Measurements from ENCODE around the gene NCKAP5L.
"Not testable (repeated sequence)": the region's sequence is repeated elsewhere in the genome, so short reads cannot be mapped to it uniquely, and the experiment has no call there.

NCKAP5L gene

DNA sequence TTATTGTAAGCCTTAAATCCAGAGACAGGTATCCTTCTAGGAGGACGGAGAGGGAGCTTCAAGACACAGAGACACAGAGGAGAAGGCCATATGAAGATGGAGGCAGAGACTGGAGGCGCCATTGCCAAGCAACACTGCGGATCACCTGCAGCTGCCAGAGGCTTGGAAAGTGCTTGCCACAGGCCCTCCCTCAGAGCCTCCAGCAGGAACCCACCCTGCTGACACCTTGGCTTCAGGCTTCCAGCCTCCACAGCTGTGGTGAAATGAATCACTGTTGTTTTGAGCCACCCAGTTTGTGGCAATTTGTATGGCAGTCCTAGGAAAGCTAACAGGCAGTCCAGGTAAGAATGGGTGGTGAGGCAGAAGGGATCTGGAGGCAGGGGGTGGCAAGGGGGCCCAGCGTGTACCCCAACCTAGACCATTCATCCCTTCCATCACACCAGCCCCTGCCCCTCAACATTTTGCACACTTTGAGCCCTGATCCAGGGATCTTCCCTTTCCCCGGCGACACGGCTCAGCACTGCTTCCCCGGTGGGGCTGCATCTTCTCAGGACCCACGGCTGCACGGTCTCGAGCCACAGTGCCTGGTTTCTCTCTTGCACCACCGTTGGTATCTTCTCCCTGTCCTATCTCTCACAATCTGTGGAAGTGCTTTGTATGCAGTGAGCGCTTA is 37.0 kb upstream of the NCKAP5L start:
- DNase-seq: no peak

DNA sequence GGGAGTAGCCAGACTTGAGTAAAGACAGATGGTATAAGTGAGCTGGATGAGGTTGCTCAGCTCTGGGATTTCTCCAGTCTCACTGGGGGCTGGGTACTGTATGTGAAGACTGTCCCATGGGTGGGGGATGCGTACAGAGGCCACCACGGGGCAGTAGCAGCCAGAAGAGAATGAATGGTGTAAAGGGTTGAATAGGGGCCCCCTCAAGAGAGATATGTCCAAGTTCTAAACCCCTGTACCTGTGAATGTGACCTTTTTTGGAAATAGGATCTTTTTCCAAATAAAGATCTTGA is 36.5 kb upstream of the NCKAP5L start:
- no peak for DNase-seq

DNA sequence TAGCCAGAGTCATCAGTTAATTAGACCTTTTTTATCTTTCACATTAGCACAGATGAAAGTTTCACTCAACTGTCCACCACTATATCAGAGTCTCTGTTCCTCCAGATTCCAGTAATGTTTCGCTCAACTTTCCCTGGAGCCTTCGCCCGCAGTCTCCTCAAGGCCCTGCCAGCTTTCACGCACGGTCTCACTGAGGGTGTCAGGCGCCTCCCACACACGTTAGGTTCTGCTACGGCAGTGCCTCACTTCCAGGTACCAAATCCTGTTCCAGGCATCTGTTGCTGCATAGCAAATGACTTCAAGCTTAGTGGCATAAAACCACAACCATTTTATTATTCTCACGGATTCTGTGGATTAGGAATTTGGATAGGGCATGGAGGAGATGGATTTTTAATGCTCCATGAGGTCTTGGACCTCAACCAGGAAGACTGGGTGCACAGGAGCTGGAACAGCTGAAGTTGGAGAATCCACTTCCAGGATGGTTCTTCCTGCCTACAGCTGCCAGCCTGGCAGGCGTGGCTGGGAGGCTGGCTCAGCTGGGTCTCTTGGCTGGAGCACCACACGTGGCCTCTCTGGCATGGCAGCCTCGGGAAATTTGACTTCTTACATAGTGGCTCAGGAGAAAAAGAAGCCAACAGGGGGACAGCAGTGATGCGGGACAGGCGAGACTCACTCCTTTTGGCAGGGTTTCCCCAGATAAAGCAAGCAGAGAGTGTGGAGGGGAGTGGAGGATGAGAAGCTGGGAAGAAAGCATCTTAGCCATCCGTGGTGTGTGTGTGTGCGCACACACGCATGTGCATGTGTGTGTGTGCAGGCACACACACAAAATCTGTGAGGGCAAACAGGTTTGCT is 36.0 kb upstream of the NCKAP5L start:
- no peak for DNase-seq

DNA sequence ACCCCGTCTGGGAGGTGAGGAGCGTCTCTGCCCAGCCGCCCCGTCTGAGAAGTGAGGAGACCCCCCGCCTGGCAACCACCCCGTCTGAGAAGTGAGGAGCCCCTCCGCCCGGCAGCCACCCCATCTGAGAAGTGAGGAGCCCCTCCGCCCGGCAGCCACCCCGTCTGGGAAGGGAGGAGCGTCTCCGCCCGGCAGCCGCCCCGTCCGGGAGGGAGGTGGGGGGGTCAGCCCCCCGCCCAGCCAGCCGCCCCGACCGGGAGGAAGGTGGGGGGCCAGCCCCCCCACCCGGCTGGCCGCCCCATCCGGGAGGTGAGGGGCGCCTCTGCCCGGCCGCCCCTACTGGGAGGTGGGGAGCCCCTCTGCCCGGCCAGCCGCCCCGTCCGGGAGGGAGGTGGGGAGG is 32.7 kb upstream of the NCKAP5L start:
- DNase-seq: not testable (repeated sequence)

DNA sequence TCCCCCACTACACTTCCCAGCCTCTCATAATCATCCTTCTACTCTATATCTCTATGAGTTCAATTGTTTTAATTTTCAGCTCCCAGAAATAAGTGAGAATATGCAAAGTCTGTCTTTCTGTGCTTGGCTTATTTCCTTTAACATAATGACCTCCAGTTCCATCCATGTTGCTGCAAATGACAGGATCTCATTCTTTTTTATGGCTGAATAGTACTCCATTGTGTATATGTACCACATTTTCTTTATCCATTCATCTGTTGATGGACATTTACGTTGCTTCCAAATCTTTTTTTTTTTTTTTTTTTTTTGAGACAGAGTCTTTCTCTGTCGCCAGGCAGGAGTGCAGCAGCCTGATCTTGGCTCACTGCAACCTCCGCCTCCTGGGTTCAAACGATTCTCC is 27.7 kb upstream of the NCKAP5L start:
- not testable (repeated sequence) for DNase-seq

DNA sequence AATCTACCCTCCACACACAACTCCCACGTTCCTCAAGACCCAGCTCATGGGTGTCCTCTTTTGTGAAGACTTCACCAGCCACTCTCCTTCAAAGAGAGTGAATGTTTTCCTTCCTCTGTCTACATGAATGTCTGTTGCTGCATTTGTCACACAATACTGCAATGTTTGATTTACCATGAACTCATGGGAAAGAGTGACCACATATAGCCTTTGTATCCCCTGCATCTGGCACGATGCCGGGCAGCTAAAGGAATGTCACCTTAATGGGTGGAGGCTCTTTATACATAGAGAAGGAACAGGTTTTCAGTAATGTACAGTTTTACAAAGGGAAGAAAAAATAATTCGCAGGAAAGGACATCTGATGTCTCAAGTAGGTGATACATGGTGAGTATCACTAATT is 26.8 kb upstream of the NCKAP5L start:
- no peak for DNase-seq

DNA sequence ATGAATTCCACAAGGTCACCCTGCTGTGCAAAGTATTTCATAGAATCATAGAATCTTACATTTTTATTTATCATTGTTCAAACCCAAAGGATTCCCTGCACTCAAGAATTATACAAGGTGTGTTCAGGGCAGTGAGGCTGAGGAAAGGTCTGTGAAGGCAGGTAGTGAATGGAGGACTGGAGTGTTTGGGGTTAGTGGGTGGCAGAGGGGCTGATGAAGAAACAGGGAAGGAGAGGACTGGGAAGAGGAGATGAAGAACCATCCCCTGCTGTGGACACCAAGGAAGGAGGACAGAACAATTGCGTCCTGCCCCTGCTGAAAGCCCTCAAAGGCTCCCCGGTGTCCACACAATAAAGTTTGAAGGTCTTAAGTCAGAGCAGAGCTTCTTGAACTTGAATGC is 25.5 kb upstream of the NCKAP5L start:
- no peak for DNase-seq

DNA sequence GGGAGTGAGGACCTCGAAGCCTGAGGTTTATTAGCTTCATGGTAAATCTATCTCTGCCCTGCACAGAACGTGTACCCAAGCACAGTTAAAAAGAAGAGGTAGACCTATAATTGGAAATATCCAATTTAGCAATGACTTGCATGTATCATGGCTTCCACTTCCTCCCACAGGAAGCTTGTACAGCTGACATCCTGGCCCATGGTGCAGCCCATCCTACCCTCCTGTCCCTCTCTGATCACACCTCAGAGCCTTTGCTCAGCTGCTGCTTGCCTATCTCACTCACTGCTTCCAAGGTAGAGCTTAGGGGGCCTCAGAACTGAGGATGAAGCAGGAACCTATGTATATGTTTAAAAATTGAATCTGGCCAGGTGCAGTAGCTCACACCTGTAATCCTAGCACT is 18.9 kb upstream of the NCKAP5L start:
- DNase-seq: no peak

DNA sequence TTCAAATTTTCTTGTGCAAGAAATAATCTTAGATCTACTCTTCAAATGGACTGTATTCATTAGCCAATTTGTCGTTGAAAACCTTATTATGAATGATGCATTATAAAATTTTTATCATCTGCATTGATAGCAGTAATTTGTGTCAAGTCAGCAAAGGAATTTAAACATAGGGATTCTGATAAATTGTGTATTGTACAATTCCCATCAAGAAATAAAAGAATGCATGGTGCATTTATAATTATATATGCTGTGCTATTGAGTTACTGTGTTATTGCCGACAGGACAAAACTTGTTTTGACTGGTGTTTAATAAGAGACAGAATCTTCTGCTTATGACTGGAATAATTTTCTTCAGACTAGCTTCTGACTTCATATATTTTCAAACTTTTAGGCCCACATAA is 17.8 kb upstream of the NCKAP5L start:
- no peak for DNase-seq

DNA sequence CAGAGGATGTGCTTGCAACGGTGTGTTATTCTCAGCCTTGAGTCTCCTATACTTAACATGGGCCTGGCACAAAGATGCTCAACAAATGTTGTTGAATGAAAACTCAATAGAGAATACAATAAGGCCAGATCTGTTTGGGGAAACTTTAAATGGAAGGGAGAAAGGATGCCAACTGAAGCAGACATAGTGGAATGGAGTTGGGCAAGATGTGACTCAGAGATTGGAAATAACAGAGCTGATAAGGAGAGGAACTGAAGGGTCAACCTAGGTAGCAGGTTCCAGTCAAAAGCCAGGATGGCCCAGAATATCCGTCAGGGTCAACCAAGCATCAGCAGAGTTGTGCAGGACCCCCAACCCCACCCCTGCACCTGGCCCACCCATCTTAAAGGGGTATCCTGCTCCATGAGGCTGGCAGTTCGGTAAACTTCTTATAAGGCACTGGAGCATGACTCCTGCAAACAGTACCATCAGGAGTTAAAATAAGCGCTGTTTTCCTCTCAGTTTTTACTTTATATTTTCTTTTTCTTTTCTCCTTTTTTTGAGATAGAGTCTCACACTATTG is 15.7 kb upstream of the NCKAP5L start:
- no peak for DNase-seq

DNA sequence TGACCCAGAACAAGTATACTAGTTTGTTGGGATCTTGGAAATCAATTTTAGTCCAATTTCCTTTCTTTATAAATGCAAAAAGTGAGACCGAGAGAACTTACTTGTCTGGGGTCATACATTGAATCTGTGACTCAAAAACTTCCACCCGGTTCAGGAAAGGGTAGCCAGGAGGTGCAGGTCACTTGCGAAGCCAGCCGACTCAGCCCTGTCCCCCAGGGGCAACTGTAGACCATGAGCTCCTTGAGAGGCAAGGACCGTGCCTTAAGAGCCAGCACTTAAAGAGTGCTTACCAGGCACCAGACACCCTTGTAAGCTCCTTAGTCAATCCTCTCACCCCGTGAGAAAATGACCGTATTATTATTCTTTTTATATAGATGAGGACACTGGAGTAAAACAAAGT is 15.2 kb upstream of the NCKAP5L start:
- DNase-seq: no peak

DNA sequence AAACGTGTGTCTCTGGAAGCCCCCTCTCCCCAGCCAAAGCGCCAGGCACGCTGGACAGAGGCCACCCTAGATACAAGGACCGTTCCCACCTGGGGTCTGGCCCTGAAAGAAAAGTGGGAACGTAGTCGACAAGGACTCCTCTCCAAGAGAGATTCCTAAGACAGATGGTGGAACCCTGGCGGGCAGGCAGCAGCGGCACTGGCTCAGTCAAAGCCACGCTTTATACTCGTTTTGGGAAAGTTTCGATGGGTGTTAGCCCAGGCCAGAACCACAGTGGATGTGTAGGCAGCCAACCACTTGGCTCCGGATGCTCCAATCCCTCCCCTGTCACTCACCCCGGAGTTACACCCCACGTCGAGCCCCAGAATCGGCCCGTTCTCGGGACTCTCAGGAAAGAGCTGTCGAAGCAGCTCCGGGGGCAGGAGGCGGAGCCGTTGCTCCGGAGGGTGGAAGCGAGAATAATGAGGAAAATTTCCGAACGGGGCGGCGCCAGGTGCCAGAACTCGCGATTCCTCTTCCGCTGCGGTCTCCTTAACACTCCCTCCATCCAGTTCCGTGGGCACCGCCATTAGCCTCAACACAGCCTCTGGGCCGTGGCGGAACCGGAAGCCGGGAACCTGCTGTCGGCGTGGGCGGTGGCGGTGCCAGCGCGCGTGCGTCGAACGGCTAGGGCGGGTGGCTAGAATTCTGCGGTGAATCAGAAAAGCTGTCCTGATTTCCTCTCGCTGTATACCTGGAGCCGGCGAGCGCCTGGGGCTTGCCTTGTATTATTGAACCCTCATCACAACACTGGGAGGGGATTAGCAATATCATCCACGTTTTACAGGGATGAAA is 14.5 kb upstream of the NCKAP5L start, which contains the start of gene BCDIN3D:
Gene BCDIN3D (minus strand): TSS at position 588 of the 834 bp plus-strand sequence. CDS start 19 bp downstream, at position 569.
- peak; percentile 72 to 85 for DNase-seq

DNA sequence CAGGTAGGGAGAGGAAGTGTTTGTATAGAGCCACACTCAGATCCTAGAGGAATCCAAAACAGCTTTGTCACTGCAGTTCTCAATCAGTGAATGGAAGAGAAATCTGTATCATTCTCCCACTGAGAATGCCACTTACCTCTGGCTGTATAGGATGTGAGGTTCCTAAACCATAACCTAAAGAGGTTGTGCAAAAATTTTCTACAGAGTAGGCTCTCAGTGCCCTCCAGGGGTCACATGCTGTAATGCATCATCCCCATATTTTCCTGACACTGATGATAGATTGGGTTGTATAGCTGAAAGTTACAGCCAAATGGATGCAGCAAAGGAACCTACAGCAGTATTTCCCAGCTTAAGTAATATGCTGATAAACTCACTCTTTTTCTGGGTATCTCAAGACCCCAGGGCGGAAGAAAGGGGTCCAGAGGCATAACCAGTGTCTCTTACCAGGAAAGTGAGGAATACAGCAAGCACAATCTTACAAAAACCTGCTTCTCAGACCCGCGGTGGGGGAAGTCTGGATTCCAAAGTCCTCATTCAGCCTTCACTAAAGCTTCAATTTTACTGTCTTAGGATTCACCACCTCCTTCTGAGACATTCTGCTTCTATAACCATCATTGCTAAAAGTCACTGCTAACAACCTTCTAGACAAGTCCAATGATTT is 10.9 kb upstream of the NCKAP5L start:
- DNase-seq: peak in 1 of 2 donors; percentile 22

DNA sequence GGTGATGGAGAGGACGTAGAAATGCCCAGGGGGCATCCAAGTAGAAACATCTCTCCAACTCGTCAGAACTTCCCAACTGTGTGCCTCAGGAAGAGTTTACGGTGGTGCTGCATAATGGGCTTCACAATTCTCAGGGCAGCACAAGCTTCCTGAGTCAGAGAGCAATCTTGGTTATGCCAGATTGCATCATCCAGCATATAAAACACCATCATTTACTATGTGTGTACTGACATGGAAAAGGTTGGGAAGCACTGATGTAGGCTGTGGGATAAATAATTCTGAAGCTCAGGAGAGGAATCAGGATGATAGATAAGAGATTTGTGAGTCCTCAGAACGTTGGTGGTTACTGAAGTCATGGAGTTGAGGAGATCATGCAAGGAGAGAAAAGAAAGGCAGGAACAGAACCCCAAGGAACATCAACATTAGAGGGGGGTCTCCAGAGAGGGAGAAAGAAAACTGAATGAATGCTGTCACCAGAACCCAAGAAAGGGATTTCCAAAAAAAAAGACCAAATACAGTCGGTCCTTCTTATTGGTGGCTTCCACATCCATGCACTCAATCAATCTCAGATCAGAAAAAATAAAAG is 4.7 kb upstream of the NCKAP5L start:
- no peak for DNase-seq

DNA sequence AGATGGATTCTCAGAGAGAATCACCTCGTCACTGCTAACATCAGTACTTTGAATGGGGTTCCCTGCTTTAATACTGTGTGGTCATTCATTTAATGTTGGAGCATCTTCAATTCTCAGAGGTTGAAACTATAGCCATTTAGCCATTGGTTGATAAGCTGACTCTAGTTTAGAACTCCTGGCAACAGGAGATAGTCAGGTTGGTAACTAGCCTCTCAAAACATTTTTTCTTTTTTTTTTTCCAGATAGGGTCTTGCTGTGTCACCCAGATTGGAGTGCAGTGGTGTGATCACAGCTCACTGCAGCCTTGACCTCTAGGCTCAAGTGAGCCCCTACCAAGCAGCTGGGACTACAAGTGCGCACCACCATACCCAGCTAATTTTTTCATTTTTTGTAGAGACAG is 3.5 kb upstream of the NCKAP5L start:
- DNase-seq: no peak

DNA sequence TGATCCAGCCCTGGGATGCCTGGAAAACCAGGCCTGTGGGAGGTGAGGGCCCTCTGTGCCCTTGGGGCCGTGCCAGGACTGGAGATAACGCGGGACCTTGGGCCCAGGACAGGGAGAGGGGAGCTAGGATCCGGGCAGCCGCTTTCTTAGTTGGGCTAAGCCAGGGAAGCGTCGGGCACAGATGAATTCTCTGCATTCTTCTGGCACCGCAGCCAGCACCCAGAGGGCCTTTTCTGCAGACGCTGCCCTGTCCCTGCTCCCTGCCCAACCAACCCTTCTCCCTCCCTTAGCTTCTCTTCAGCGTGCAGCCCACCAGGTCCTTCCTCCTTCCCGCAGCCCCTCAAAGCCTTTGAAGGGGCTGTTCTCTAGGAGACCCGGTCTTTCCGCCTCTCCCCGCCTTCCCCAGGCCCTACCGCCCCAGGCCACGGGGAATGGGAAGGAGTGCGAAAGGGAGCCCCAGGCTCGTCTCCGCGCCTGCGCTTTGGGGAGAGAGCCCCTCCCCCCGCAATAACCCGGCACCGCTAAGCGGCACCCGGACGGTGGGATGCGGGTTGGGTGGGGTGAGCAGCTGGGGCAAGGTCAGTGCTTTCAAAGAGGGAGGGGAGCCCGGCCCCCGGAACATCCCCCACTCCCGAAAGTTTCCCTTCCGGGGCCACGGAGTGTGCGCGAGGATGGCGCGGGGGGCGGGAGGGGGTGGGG is 663 bp downstream of the NCKAP5L start:
- peak in 1 of 2 donors; percentile 33 for DNase-seq

DNA sequence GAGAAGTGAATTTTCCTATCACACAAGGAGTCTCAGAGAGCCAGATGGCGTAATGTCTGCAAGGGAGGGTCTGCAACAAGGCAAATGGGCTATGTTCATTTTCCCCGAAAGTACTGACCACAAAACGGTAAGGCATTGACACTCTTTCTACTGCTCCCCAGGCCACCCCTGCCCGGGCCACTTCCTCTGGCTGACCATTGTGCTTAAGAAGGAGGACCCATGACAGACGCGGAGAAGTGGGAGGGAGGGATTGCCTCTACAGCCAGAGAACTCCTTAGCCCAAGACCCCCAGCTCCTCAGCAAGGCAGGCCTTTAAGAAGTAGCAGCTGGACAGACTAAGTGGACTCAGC is 1.2 kb downstream of the NCKAP5L start:
- DNase-seq: no peak

DNA sequence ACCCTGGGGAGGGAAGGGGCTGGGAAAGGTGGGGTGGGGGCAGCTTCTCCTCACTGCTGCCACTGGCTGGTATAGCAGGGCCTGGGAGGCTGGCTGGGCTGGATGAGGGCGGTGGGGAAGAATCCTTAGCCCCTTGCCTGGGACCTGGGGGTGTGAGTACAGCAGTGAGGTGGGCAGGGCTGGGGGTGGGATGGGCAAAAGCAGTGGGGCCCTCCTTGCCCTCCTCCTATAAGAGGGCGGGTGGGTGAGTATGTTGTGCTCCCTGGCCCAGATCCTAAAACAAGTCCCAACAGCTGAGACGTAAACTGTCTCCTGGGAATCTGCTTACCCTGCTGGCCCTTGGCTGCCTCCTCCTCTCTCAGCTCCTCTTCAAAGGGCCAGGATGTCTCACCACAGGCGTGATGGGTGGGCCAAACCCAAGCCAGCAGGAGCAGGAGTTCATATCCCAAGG is 2.2 kb downstream of the NCKAP5L start:
- no peak for DNase-seq

DNA sequence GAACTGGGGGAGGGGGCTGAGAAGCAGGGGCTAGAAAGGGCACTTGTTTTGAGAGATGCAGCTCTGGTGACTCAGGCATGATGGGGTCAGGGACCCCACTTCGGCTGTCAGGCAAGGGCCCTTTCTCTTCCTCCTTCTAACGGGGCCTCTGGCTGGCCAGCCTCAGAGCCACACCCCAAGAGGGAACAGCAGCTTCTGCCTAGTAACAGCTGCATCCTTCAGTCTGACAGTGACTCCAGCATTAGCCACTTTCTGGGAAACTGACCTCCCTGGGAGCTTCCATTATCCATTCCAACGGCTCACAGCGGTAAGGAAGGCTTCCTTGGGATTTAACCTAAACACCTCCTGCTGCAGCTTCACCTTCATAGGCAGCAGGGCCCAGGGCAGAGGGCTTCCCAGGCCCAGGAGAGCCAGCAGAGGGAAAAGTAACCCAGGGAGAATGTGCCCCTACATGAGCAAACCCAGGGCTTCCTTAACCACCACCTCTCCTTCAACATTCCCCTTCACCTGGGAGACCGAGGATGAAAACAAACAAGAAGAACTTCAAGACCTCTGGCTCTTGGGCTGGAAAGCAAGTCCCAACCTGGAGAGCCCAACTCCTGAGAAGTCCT is 2.7 kb downstream of the NCKAP5L start:
- DNase-seq: peak; percentile 42 to 59

DNA sequence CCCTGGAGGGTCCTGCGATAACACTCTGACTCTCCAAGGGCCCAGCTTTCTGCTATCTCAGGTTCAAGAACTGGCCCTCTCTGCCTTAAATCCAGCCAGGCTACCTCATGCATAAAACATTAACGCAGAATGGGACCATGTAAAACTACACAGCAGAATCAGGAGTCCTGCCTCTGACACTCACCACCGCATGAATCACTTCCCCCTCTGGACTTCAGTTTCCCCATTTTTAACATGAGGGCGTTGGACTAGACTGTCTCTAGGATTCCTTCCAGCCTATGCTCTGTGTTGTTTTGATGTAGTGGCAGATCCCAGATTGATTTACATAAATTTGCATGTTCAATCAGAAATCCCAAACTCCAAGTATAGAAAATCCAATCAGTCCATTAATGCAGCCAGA is 3.3 kb downstream of the NCKAP5L start:
- DNase-seq: peak in 1 of 2 donors; percentile 88

DNA sequence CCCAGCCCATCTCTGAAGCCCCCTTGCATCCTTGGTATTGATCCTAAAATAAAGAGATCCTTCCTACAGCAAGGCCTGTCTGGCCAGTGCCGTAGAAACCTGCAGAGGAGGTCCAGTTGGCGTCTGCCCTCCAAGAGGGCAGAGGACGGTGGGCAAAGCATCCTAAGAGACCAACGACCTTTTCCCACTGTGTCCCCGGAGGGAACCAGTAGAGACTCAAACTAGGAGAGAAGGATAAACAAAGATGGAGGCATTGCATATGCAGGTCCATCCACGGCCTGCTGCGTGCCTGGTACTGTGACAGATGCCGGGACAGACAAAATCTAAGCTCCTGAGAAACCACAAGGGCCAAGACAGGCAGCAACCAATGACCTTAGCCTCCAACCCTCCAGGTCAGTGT is 3.8 kb downstream of the NCKAP5L start:
- no peak for DNase-seq
